ENCODE measurements around the gene GUCY1A2.

DNA sequence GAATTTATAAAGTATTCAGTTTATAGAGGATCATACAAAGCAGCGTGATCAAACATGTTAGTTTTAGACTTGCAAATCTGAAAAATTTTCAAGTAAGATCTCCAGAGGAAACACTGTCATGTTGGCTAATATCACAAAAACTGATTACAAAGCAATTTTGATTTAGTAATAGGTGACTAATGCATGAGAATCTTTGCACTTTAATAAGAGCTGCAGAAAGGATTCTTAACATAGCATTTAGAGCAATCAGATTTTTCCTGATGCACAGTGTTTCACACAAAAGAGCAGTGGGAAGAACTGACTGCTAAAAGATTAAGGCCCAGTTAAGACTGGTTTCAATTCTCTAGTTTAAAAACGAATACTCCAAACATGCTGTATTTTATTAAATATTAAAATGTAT is 321.2 kb downstream of the GUCY1A2 start:
- TF ChIP-seq, protein P1, sequence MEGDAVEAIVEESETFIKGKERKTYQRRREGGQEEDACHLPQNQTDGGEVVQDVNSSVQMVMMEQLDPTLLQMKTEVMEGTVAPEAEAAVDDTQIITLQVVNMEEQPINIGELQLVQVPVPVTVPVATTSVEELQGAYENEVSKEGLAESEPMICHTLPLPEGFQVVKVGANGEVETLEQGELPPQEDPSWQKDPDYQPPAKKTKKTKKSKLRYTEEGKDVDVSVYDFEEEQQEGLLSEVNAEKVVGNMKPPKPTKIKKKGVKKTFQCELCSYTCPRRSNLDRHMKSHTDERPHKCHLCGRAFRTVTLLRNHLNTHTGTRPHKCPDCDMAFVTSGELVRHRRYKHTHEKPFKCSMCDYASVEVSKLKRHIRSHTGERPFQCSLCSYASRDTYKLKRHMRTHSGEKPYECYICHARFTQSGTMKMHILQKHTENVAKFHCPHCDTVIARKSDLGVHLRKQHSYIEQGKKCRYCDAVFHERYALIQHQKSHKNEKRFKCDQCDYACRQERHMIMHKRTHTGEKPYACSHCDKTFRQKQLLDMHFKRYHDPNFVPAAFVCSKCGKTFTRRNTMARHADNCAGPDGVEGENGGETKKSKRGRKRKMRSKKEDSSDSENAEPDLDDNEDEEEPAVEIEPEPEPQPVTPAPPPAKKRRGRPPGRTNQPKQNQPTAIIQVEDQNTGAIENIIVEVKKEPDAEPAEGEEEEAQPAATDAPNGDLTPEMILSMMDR (IDR thresholded peaks at IDR 0.05; ENCODE audit: insufficient read depth, low read depth, low read length): no peak
- TF ChIP-seq EZH2 (IDR thresholded peaks at IDR 0.05; ENCODE audit: insufficient read depth, low read length): no peak

Data from astrocyte (in vitro differentiated cells and primary cell).